Stimulated activated CD8-positive, alpha-beta memory T cell treated with anti-CD3 and anti-CD28 coated beads, Interleukin-7, amount 100 ng/mL, for 48 hours (primary cell): ENCODE data around the gene DNAJC3.
"Not testable (repeated sequence)": the region's sequence is repeated elsewhere in the genome, so short reads cannot be mapped to it uniquely, and the experiment has no call there.

Experiments
- DNase-seq, 2 donors: peaks; one replicate each; pipeline ENCODE4 v3.0.0-alpha.2; 2020; ENCODE audit warnings: low read depth in 1 of 2; ENCODE audit errors: extremely low read depth in 1 of 2

The DNAJC3 gene

DNA sequence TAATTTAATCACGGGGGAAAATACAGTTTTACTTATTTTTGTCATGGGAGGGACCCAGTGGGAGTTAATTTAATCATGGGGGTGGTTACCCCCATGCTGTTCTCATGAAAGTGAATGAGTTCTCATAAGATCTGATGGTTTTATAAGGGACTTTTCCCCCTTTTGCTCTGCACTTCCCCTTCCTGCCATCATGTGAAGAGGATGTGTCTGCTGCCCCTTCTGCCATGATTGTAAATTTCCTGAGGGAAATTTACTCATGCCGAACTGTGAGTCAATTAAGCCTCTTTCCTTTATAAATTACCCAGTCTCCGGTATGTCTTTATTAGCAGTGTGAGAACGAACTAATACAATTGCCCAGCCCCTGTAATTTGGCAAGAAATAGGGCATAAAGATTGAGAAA lies 35.9 kb downstream of the DNAJC3 start:
- not testable (repeated sequence) for DNase-seq

DNA sequence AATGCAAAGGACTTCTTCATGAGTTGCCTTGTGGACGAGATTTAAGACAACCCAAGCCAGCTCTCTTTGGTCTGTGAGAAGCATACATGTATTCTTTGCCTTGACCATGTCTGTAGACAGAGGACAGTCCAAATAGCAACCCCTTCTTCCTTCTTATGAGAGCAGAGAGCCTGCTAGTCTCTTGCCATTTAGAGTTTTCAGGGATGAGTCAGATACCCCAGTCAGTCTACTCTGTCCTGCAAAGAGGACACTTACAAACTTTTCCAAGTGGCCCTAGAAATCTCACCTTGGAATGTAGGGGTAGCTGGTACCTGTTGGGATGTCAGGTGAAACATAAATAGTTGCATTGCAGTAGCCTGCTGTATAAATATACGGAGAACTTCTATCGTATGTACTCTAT lies 36.7 kb downstream of the DNAJC3 start:
- no peak for DNase-seq

DNA sequence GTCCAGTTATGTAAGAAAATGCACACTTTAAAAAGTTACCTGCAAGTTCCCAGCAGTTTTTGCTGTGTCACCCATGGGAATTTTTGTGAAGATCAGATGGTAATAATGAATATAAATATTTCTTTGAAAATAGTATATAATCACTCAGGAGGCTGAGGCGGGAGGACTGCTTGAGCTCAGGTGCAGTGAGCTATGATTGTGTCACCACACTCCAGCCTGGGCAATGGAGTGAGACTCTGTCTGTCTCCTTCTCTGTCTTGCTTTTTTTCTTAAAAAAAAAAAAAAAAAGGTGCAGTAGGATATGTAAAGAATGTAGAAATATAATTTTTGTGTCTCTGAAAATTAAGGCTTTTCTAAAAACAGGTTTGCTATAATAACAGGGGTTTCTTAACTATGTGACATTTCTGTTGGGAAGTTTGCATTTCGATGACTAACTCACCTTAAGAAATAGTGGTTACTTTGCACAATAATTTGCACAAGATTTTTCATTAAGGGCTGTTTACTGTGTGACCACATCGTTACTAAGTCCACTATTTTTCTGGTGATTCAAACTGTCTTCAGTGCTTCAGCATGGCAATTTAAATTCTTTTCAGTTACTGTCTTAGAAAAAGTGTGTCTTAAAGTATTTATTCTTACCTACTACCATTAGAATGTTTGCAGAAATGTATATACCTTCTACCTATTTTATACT lies 37.3 kb downstream of the DNAJC3 start:
- DNase-seq = no peak

DNA sequence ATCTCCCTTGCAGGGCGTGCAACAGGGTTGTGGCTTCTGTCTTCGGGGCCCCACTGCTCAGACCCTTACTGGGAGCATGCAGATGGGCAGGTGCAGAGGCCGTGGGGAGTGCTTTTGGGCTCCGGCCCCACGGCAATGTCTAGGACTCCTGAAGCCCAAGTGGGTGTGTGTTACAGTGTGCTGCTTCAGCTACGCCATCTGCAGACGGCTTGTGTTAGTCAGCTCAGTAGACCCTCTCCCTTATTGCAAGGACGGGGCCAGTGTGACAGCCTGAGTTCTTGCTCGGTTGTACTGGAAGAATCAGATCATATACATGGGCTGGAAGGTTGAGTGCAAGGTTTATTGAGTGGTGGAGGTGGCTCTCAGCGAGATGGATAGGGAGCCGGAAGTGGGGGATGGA lies 39.3 kb downstream of the DNAJC3 start:
- DNase-seq = no peak

DNA sequence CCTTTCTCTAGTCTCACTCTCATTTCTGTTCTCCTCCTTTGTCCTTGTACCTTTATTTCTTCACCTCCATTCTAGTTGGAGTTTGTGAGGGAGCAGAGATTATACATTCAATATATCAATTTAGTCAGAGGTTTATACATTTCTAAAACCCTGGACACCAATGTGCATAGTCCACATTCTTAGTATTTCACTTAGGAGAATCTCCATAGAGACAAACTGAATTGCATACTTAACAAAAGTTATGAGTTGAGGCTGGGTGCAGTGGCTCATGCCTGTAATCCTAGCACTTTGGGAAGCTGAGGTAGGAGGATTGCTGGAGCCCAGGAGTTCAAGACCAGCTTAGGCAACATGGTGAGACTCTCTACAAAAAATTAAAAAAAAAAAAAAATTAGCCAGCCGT lies 45.3 kb downstream of the DNAJC3 start:
- no peak for DNase-seq

DNA sequence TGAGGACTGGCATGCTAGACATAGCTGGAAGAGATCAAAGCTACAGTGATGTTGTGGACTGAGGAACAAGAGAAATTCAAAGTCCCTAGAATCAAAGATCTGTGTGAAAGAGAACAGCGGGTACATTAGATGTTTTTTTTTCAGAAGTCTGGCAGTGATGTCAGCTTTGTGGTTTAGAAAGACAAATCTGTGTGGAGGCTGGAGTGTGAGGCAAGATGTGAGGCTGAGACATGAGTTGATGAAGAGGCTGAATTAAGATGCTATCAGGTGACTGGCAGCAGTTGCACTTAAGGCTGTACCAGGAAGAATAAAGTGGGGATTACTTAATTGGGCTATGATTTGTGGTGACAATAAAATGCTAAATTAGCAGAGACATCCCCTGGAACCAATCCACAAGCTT lies 46.5 kb downstream of the DNAJC3 start:
- DNase-seq = no peak

DNA sequence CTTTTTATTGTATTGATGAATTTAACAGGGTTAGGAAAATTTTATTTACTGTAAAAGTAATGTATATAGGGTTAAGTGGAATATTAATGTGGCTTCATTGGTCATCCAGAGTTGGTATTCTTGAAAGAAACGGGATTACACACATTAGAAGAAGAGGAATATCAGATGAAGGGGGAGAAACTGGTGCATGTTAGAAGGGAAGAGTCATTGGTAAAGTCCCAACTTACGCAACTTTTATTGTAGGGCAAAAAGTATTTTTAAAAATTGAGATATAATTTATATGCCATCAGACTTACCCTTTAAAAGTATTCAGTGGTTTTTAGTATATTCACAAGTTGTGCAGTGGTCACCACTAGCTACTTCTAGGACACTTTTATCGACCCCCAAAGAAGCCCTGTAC lies 47.3 kb downstream of the DNAJC3 start:
- no peak for DNase-seq

DNA sequence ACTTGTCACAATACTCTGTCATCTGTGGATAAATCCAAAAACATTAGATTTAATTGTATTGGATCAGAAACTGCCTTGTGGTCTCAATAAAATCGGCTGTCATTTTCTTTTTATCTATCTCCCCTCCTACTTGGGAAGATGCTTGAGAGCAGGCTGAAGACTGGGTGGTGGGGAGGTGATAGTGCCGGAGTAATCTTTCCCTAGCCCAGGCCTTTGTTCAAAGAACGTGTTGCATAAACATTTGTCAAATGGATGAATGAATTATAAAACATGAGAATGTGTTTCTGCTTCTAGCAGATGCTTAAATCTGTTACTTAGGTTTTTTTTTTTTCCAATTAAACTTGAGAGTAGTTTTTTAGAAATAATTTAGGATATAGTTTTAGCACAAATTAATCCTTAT lies 49.9 kb downstream of the DNAJC3 start:
- no peak for DNase-seq

DNA sequence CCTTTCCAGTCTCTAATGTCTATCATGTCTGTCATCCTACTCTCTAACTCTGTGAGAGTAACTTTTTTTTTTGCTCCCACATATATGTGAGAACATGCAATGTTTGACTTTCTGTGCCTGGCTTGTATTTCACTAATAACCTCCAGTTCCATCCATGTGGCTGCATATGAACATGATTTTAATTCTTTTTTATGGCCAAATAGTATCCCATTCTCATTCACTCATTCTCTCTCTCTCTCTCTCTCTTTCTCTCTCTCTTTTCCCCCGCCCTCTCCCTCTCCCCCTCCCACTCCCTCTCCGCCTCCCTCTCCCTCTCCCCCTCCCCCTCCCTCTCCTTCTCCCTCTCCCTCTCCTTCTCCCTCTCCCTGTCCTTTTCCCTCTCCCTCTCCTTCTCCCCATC lies 52.0 kb downstream of the DNAJC3 start:
- no peak for DNase-seq

DNA sequence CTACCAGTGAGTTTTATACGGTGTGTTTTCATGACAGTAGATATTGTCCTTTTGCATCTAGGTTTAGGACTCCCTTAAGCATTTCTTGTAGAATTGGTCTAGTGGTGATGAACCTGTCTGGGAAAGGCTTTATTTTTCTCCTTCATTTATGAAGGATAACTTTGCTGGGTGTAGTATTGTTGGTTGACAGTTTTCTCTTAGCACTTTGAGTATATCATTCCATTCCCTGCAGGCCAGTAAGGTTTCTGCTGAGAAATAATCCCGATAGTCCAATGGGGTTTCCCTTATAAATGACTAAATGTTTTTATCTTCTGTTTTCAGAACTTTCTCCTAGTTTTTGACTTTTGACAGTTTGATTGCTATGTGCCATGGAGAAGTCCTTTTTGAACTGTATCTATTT lies 57.2 kb downstream of the DNAJC3 start:
- DNase-seq = no peak

DNA sequence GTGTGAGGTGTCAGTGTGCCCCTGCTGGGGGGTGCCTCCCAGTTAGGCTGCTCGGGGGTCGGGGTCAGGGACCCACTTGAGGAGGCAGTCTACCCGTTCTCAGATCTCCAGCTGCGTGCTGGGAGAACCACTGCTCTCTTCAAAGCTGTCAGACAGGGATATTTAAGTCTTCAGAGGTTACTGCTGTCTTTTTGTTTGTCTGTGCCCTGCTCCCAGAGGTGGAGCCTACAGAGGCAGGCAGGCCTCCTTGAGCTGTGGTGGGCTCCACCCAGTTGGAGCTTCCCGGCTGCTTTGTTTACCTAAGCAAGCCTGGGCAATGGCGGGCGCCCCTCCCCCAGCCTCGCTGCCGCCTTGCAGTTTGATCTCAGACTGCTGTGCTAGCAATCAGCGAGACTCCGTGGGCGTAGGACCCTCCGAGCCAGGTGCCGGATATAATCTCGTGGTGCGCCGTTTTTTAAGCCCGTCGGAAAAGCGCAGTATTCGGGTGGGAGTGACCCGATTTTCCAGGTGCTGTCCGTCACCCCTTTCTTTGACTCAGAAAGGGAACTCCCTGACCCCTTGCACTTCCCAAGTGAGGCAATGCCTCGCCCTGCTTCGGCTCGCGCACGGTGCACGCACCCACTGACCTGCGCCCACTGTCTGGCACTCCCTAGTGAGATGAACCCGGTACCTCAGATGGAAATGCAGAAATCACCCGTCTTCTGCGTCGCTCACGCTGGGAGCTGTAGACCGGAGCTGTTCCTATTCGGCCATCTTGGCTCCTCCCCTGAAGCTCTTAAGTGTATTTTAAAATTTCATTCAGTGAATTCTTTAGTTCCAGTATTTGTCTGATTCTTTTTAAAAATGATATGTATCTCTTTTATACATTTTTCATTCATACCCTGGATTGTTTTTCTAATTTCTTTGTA lies 63.4 kb downstream of the DNAJC3 start:
- DNase-seq = not testable (repeated sequence)

DNA sequence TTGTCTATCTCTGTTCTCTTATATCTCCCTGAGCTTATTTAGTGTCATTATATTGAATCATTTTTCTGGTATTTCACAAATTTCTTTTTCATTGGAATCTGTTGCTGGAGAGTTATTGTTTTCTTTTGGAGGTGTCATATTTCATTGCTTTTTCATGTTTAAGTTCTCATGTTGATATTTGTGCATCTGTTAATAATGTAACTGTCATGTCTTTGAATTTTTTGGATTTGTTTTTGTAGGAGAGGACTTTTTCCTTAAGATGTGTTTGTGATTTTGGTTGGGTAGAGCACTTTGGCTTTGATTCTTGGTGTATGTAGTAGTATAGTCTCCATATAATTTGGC lies 64.0 kb downstream of the DNAJC3 start:
- no peak for DNase-seq

DNA sequence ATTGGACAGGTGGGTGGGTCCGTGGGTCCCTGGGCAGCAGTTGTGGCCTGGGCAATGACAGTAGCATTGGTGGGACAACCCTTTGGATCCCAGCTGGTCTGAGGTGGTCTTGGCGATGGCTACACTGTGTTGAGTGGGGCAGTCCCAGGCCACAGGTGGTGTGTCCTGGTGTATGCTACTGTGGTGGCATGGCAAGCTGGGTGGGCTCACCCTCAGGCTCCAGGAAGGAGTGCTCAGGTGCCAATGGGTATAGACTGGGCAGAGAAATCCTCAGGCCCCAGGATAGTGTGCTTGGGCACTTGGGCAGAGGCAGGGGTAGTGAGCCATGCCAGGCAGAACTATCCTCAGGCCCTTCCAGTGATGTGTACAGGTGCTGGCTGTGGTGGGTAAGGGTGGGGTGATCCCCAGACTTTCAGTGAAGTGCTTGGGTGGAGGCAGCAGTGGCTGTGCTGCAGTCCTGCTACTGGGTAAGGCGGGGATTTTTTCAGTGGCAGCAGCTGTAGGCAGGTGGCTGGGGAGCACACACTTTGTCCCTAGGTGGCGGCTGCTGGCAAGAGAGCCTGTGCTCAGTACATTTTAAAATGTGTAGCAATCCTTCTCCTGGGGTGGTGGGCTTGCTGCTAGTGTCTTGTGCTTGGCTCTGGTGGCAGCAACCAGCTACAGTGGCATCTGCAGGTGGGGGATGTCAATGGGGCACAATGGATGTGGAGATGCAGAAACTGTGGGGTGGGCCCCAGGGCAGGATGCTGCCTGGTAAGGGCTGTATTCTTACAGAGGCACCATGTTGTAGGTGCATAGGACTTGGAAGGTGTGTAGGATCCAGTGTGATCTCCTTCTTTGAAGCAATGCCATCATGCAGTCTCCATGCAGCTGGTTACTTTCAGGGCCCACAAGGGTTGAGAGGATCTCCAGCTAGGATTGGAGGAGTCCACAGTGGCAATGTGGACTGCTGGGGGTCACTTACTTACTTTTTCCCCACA lies 64.9 kb downstream of the DNAJC3 start:
- DNase-seq = no peak

DNA sequence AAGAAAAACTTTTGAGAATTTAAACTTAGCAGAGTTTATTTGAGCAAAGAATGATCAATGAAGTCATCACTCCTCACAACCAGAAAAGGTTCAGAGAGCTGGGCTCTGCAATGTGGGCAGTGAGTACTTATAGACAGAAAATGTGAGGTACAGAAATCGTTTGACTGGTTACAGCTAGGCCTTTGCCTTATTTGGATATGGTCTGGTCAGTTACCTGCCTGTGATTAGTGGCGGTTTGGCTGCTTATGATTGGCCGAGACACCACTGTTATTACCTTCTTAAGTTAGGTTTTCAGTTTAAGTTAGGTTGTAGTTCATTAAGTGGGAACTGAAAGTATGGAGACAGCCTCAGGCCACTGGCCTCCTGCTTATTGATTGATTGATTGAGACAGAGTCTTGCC lies 66.3 kb downstream of the DNAJC3 start:
- DNase-seq = no peak

DNA sequence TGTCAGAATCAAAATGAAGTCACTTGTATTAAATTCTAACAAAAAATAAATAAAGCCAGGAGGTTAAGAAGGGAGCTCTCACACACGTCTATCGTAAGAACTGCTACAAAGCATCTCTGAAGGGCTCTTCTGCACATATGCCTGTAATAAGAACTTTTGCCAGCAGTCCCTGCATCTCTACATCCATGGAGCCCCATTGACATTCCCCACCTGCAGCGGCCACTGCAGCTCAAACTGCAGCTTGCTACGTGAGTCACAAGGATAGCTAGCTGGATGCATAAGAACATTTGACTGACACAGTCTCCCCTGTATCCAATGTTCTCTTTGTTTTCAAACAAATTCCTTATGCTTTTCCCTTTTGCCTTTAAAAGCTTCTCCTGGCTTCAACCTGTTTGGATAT lies 68.3 kb downstream of the DNAJC3 start:
- DNase-seq = no peak

DNA sequence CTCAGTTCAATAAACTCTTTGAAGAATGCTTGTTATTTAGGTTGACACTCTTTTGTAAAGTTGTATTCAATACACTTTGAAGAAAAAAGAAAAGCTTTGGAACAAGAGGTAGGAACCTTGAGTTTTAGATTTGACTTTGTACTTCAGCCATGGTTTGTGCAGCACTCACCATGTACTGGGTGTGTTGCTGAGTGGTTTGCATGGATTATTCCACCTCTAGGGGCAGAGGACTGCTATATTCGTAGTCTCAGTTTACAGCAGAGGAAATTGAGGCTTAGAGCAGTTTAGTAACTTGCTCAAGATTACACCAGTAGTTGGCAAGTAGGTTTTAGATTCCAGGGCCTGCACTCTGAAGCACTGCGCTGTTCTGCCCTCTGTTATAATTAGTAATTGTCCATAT lies 68.8 kb downstream of the DNAJC3 start:
- no peak for DNase-seq

DNA sequence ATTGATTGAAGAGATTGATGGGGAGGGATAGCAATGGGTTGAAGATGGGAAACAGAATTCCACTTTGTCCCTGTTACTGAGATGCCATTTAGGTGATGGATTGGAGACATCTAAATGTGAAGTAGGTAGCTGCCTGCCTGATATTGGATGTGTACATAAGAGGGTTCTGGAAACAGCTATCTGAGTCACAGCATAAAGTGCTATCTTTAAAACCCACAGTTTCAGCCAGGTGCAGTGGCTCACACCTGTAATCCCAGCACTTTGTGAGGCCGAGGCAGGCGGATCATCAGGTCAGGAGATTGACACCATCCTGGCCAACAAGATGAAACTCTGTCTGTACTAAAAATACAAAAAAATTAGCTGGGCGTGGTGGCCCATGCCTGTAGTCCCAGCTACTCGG lies 72.6 kb downstream of the DNAJC3 start:
- no peak for DNase-seq

DNA sequence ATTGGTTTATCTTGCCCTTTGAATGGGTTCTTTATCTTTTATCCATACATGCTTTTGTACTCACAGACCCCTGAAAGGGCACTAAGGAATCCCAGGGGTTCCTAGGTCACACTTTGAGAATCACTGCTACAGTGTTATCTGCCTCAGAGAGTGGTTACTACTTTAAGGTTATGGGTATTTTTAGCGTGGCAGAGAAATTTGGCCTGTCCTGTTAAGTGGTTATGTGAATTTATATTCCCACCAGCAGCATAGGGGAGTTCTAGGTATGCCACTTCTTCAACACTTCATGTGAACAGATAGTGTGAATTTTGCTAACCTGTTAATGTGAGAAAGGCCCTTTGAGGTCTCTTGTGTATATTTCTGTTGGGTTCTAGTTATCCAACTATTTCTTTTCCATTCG lies 75.7 kb downstream of the DNAJC3 start:
- DNase-seq = no peak

DNA sequence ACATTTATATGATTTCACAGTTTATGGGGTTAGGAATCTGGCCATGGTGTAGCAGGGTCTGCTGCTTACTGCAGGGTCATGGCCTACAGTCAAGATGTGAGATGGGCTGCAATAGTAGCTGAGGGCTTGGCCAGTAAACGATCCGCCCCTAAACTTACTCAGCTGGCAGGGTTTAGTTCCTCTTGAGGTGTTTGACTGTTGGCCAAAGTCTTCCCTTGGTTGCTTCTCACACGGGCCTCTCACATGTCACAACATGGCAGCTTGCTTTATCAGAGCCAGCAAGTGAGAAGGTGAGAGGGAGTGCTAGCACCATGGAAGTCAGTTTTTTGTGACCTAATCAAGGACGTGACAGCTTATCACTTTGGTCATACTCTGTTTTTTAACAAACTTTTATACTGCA lies 77.1 kb downstream of the DNAJC3 start:
- DNase-seq = no peak

DNA sequence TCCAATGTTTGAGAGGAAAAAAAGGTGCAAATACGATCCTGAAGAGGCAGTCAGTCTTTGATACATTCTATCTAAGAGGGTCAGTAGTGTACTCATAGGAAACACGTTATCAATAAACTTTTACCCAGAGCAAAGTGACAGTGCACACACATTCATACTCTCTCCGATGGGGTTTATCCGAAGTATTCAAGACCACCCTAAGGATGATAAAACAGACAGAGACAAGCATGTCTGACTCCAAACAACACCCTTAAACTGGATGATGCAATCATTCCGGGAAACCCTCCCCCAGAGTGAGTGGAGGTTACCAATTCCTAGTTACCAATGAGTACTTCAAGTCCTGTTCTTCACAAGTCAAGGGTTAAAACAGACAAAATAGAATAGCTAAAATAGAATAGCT lies 79.1 kb downstream of the DNAJC3 start:
- DNase-seq = no peak

DNA sequence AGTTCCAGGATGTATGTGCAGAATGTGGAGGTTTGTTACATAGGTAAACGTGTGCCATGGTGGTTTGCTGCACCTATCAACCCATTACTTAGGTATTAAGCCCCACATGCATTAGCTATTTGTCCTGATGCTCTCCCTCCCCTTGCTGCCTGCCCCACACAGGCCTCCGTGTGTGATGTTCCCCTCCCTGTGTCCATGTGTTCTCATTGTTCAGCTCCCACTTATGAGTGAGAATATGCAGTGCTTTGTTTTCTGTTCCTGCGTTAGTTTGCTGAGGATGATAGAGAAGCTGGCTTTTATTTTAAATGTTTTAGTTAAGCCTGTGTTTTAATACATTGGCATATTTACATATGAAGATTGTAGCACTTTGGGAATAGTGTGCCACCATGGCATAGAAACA lies 85.7 kb downstream of the DNAJC3 start:
- not testable (repeated sequence) for DNase-seq
